Coronary artery (tissue), 2 donors: ENCODE measurements around the gene STK39.

Source experiments
- DNase-seq: peaks from one replicate; pipeline ENCODE4 v3.0.0-alpha.2; 2017; ENCODE audit warnings: low spot score
- H3K27ac ChIP-seq, 2 donors: fragments of 200-600 bp; sonication (generic); one replicate each; pipeline ENCODE4 v1.5.1; 2016 to 2019
- H3K4me3 ChIP-seq: fragments of 200-600 bp; sonication (generic); 2 replicates; pipeline ENCODE4 v1.5.1; 2016; ENCODE audit warnings: mild to moderate bottlenecking, moderate library complexity
- CTCF ChIP-seq: fragments of 200-600 bp; sonication (generic); IDR thresholded peaks from one replicate; pipeline ENCODE4 v1.5.1; 2019; ENCODE audit warnings: antibody characterized with exemption

The STK39 gene

GRCh38 chr2:167962436-167963226, 284.8 kb downstream of the STK39 start:
- Histone ChIP-seq H3K27ac (no peak overlapping the region), H3K4me3 (no peak overlapping the region)
- no peak for TF ChIP-seq CTCF
- DNase-seq, result no peak

DNA sequence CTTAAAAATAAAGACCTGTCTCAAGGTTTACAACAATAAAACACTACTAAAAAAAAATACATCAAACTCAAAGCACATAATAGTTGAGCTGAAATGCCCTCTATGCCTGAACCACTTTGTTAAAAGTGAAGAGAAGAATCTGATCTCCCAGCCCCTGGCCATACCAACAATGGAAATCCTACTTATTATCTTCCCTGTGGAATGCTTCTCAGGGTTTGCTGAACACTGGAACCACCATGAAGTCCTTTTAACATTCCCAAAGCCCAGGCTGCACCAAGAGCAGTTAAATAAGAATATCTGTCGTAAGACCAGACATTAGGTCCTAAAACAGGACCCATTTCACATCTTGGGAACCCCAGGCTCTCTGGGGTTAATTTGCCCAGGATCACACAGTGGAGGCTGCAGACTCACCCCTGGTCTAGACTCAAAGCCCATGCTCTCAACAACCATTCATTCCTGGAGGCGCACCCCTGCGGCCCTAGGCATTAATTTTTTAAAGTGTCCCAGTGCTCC, 285.8 kb downstream of the STK39 start:
- H3K4me3 ChIP-seq, result no peak overlapping the region
- no peak for TF ChIP-seq CTCF
- no peak overlapping the region for H3K27ac ChIP-seq
- DNase-seq, result no peak

DNA sequence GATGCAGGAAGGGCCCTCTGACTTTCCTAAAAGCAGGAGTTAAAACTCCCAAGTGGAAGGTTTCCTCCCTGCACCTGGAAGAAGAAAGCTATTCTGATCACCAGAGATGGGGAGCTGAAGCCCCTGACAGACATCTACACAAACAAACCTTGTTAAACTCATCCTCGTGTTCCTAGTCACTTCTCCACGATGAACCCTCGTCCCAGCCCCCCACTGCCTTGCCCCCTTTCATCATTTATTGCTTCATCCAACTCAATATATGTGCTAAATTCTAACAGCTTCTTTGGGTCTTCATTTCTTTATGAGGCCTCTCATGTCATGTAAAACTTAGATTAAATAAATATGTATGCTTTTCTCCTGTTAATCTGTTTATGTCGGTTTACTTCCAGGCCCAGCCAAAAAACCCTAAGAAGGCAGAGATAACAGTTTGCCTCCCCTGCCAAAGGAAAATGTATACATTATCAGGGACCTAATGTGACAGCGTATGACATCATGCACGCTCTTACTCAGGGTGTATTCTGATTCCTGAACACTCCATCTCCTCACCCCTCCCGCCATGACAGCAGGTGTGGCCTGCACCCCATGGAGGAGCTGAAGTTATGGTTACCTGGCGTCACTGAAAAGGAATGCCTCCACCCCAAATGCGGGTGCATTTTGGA, 287.2 kb downstream of the STK39 start:
- TF ChIP-seq CTCF, result no peak
- H3K4me3 ChIP-seq, result no peak overlapping the region
- DNase-seq, result no peak
- H3K27ac ChIP-seq, result no peak overlapping the region

GRCh38 chr2:167957662-167958061, 289.7 kb downstream of the STK39 start:
- Histone ChIP-seq H3K27ac (no peak overlapping the region), H3K4me3 (no peak overlapping the region)
- no peak for TF ChIP-seq CTCF
- DNase-seq, result no peak

- TF ChIP-seq CTCF, result no peak
- H3K27ac ChIP-seq, result no peak overlapping the region
- no peak overlapping the region for H3K4me3 ChIP-seq
- no peak for DNase-seq
Observed at GRCh38 chr2:167955264-167955906, 292.0 kb downstream of the STK39 start.

DNA sequence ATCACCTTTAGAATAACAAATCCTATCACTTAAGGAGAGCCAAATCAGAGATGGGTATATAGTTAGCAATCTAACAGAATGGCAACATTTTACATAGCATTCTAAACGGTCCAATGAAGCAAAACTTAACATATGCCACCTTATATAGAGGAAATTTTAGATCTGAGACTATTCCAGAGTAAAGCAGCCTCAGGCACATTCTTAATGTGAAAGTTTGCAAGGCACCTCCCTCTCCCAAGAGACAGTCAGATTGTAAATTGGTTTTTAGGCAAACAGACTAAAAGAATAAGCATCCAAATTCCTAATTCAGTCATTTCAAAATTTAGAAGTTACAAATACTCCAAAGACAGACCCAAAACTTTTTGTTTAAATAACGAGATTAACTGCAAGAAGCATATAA, 292.9 kb downstream of the STK39 start:
- H3K4me3 ChIP-seq, result no peak overlapping the region
- no peak overlapping the region for H3K27ac ChIP-seq
- DNase-seq, result no peak
- TF ChIP-seq CTCF, result no peak
